Measurements from ENCODE around the gene ANO6. TPM values are rescaled to one million over a fixed set of nuclear protein-coding genes. Genes with fewer than 3 reads are reported as not detected.

The ANO6 gene
- total RNA-seq, 4 donors from 2014 or later: 117 to 224 (median 170) TPM

DNA sequence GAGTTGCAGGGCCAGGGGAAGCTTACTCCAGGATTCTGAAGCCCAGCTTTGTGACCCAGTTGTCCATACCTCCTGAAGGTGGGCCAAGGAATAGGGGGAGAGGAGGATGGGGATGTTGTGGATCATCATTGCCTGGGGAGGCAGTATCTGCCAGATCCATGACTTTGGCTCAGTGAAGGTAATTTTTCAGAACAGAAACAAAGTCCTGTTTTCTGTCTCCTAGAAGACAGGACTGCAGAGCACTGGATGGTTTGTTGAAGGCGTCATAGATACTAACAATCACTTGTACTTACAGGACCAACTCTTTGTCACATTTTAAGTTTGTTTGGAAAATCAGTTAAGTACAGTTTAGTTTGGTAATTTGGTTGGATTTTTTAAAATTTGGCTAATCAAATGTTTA is 38.4 kb downstream of the ANO6 start:
- ATAC-seq: no peak
- Histone ChIP-seq H3K36me3 (no peaks in the 10 kb centered on the region), H3K4me1 (peaks cover 0 to 88% (median 8%) of the 10 kb centered on the region in 3 donors), H3K4me3 (no peak overlapping the region), H3K27me3 (no peaks in the 10 kb centered on the region), H3K27ac (peak overlapping the region in 2 of 4 donors; percentile 8 to 42), H3K9me3 (no peaks in the 10 kb centered on the region)
- 50 to 58% methylated on average over 1 of the region's 1 CpG for WGBS, 2 donors (ENCODE audit: low coverage in 1 of 2)
- TF ChIP-seq, protein P1, sequence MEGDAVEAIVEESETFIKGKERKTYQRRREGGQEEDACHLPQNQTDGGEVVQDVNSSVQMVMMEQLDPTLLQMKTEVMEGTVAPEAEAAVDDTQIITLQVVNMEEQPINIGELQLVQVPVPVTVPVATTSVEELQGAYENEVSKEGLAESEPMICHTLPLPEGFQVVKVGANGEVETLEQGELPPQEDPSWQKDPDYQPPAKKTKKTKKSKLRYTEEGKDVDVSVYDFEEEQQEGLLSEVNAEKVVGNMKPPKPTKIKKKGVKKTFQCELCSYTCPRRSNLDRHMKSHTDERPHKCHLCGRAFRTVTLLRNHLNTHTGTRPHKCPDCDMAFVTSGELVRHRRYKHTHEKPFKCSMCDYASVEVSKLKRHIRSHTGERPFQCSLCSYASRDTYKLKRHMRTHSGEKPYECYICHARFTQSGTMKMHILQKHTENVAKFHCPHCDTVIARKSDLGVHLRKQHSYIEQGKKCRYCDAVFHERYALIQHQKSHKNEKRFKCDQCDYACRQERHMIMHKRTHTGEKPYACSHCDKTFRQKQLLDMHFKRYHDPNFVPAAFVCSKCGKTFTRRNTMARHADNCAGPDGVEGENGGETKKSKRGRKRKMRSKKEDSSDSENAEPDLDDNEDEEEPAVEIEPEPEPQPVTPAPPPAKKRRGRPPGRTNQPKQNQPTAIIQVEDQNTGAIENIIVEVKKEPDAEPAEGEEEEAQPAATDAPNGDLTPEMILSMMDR (IDR thresholded peaks at IDR 0.05): no peak
- TF ChIP-seq EP300 (IDR thresholded peaks at IDR 0.05): no peak
- TF ChIP-seq POLR2A (IDR thresholded peaks at IDR 0.05): no peak
- TF ChIP-seq POLR2AphosphoS5 (IDR thresholded peaks at IDR 0.05): no peak

DNA sequence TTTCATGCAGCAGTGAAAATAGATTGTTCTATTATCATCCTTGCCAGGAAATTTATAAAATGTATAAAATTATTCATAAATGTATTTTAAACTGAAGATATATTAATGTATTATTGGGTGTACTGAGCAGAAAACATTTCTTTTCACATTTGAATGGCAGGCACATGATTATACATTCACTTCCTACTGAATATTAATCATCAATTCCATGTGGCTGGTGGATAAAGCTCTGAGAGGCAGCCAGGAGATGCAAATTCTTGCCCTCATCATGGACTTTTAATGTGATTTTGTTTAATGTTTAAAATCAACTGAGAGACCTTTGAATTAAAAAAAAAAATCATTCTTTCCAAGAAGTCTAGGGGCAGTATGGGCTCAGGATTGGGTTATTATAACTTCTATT is 40.8 kb downstream of the ANO6 start:
- Histone ChIP-seq H3K4me1 (peaks cover 4 to 100% (median 10%) of the 10 kb centered on the region in 3 donors), H3K27ac (peak overlapping the region in 2 of 4 donors; percentile 42 to 46), H3K9me3 (no peaks in the 10 kb centered on the region), H3K4me3 (no peak overlapping the region), H3K36me3 (no peaks in the 10 kb centered on the region), H3K27me3 (no peaks in the 10 kb centered on the region)
- TF ChIP-seq EP300 (IDR thresholded peaks at IDR 0.05) (no peak), POLR2AphosphoS5 (IDR thresholded peaks at IDR 0.05) (no peak), POLR2A (IDR thresholded peaks at IDR 0.05) (no peak)
- TF ChIP-seq, protein P1 (IDR thresholded peaks at IDR 0.05): no peak
- no peak for ATAC-seq

DNA sequence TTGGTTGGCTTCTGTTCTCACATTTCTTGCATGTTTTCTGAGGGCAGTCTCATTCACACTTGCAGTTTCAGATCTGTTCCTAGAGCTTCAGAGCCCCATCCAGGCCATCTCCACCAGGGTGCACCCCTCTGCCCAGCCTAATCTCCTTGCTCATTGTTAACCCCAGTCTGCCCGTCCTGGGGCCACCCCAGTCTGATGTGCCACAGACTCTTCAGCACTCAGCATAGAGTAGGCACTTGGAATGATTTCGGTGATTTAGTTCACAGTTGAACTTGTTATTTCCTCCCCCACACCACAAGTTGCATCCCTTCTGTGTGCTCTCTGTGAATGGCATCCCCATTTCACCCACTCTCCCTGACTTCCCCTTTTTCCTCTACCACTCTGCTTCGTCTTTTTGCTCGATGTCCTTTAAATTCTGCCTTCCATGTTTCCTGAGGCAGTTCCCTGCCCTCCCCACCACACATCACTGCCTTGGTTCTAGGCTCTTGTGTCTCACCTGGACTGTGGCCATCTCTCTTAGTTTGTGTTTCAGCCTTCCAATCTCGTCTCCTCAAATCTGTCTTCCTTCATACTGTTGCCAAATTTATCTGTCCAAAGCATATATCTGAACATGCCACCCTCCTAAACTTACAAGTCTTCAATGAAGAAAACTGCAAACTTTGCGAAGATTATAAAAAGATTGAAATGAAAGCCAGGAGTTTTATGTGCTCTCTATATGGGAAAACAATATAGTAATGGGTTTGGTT is 41.5 kb downstream of the ANO6 start:
- Histone ChIP-seq H3K27ac (peak overlapping the region in 2 of 4 donors; percentile 42 to 46), H3K4me1 (peaks cover 4 to 97% (median 10%) of the 10 kb centered on the region in 3 donors), H3K27me3 (no peaks in the 10 kb centered on the region), H3K9me3 (no peaks in the 10 kb centered on the region), H3K4me3 (no peak overlapping the region), H3K36me3 (no peaks in the 10 kb centered on the region)
- TF ChIP-seq POLR2AphosphoS5 (IDR thresholded peaks at IDR 0.05): no peak
- no peak for ATAC-seq
- 58 to 75% methylated on average over 2 to 5 of the region's 6 CpGs for WGBS, 2 donors (ENCODE audit: low coverage in 1 of 2)

DNA sequence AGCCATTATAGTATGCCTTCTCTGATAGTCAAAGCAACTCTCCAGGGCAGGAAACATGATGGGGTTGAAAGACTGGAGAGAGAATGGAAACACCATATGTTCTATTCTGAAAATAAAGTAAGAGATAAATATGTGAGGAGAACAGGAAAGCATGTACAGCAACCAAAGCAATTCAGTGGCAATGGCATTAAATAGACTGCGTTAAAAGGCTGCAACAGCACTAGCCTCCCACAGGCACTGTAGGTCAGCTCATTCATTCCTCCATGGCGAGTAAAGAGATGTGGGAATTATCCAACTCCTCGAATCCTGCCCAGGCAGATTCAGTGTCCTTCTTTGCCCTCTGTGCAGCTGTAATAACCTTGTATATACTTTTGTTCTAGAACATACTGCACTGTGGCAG is 43.8 kb downstream of the ANO6 start:
- WGBS, 2 donors (ENCODE audit: low coverage in 1 of 2): 33 to 44% methylated on average over 3 of the region's 3 CpGs
- H3K27me3 ChIP-seq: no peaks in the 10 kb centered on the region
- H3K36me3 ChIP-seq: no peaks in the 10 kb centered on the region
- no peak overlapping the region for H3K4me3 ChIP-seq
- peaks cover 10 to 97% (median 11%) of the 10 kb centered on the region in 3 donors for H3K4me1 ChIP-seq
- H3K9me3 ChIP-seq: no peaks in the 10 kb centered on the region
- no peak for TF ChIP-seq EP300 (IDR thresholded peaks at IDR 0.05)
- peak; percentile 3 for TF ChIP-seq POLR2AphosphoS5 (IDR thresholded peaks at IDR 0.05)
- H3K27ac ChIP-seq: peak overlapping the region; percentile 39 to 64 (median 59)
- ATAC-seq: no peak

DNA sequence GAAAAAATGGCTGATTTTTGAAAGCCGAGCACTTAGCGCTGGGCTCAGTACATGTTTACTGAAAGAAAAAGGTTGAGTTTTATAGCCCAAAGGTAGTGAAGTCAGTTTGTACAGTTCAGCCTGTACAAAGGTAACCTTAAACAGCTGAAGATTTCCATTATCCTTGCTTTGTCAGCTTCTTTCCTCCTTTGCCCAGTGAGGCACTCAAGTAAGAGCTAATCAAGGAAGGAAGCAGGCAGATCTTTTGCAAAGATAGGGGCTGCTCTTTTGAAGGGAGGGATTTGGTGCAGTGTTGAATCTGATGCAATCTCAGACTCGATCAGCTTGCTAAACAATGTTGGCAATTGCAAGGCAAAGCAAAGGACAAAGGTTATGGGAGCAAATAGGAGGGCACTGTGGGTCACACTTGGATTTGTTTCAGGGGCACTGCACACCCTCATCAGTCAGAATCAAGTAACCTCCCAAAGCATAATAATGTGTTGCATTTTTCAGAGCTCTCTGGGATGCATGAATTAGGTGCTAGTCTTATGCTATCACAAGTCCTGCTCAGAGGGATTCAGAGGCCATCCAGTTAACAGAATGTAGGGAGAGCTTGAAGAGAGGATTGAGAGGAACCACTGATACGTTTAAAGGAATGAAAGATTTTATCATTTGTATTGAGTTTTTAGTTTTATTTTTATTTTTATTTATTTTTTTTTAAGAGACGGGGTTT is 44.4 kb downstream of the ANO6 start:
- Histone ChIP-seq H3K4me1 (peaks cover 10 to 97% (median 11%) of the 10 kb centered on the region in 3 donors), H3K27me3 (no peaks in the 10 kb centered on the region), H3K36me3 (no peaks in the 10 kb centered on the region), H3K9me3 (no peaks in the 10 kb centered on the region), H3K27ac (peak overlapping the region in 3 of 4 donors; percentile 59 to 64 (median 59)), H3K4me3 (no peak overlapping the region)
- ATAC-seq: no peak
- TF ChIP-seq EP300 (IDR thresholded peaks at IDR 0.05) (no peak), POLR2AphosphoS5 (IDR thresholded peaks at IDR 0.05) (no peak), POLR2A (IDR thresholded peaks at IDR 0.05) (no peak)
- TF ChIP-seq, protein P1 (IDR thresholded peaks at IDR 0.05): no peak
- WGBS, 2 donors (ENCODE audit: low coverage in 1 of 2): 54 to 84% methylated on average over 4 of the region's 5 CpGs
